Suprapubic skin (tissue), 3 donors: ENCODE measurements around the gene CASK.

Source experiments
- EP300 ChIP-seq: sonication (generic); formaldehyde crosslinking; IDR thresholded peaks from one replicate; pipeline ENCODE4 v1.6.1; 2017; ENCODE audit warnings: antibody characterized with exemption
- POLR2A ChIP-seq, 2 donors: fragments of 450-650 bp; IDR thresholded peaks; one replicate each; pipeline ENCODE4 v1.6.1; 2017; ENCODE audit warnings: antibody characterized with exemption in 2 of 2, mild to moderate bottlenecking in 2 of 2, moderate library complexity in 2 of 2
- TF ChIP-seq, protein P1 (sequence below), 2 donors: fragments of 200-600 bp in 1 of 2; fragments of 450-650 bp in 1 of 2; sonication (generic) in 1 of 2; IDR thresholded peaks; one replicate each; pipeline ENCODE4 v1.5.1; 2016 to 2019; ENCODE audit warnings: antibody characterized with exemption in 2 of 2, mild to moderate bottlenecking in 1 of 2, moderate library complexity in 1 of 2

DNA sequence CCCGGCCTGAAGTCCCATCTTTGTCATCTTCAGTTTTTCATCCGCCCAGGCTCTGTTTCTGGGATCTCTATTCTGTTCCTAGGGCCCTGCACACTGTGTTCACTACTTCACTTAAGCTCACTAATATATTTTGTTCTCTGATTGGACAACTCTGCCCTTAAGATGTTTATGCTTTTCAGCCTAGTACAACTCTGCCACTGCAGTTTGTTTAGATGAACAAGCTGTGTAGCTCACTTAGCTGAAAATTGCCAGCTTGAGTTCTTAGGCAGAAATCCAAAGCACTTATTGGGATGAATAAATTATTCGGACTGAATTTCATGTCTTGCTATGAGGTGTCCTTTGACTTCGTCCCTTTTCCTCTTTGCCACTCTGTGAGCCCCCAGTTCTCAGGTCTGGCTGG lies 415.4 kb downstream of the CASK start:
- TF ChIP-seq, protein P1, sequence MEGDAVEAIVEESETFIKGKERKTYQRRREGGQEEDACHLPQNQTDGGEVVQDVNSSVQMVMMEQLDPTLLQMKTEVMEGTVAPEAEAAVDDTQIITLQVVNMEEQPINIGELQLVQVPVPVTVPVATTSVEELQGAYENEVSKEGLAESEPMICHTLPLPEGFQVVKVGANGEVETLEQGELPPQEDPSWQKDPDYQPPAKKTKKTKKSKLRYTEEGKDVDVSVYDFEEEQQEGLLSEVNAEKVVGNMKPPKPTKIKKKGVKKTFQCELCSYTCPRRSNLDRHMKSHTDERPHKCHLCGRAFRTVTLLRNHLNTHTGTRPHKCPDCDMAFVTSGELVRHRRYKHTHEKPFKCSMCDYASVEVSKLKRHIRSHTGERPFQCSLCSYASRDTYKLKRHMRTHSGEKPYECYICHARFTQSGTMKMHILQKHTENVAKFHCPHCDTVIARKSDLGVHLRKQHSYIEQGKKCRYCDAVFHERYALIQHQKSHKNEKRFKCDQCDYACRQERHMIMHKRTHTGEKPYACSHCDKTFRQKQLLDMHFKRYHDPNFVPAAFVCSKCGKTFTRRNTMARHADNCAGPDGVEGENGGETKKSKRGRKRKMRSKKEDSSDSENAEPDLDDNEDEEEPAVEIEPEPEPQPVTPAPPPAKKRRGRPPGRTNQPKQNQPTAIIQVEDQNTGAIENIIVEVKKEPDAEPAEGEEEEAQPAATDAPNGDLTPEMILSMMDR (IDR thresholded peaks at IDR 0.05), result no peak
- TF ChIP-seq EP300 (no peak), POLR2A (IDR thresholded peaks at IDR 0.05) (no peak)
